ENCODE measurements around the gene TSNAX.
"Not testable (repeated sequence)": the region's sequence is repeated elsewhere in the genome, so short reads cannot be mapped to it uniquely, and the experiment has no call there.

The TSNAX gene

DNA sequence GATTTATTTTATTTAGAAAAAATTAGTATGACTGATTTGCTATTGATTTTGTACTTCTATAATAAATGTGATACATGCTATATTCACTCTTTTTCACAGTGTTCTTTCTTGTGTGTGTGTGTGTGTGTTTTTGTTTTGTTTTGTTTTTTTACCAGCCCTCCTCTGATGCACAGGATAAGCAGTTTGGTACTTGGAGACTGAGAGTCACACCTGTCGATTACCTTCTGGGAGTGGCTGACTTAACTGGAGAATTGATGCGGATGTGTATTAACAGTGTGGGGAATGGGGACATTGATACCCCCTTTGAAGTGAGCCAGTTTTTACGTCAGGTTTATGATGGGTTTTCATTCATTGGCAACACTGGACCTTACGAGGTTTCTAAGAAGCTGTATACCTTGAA, 35.9 kb downstream of the TSNAX start:
- DNase-seq, result no peak

DNA sequence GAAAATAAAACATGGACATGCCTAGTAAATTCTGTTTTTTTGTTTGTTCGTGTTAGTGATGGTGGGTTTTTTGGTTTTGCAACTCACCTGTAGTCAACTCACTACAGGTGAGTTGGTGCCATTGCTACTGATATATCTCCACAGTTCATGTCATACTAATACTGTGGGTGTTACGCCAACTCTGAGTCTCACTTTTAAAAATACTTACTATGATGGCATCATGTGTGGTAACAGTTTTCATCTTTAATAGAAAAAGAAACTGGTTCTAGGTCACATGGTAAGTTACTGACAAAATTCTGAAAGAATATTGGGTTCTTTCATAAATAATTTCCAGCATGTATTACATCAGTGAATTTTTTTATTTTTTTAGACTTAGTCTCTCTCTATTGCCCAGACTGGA, 38.0 kb downstream of the TSNAX start:
- no peak for DNase-seq

DNA sequence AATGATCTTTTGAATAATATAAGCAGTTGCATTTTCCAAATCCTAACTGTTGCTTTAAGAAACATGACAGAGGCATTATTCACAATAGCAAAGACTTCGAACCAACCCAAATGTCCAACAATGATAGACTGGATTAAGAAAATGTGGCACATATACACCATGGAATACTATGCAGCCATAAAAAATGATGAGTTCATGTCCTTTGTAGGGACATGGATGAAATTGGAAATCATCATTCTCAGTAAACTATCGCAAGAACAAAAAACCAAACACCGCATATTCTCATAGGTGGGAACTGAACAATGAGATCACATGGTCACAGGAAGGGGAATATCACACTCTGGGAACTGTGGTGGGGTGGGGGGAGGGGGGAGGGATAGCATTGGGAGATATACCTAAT, 41.8 kb downstream of the TSNAX start:
- not testable (repeated sequence) for DNase-seq

DNA sequence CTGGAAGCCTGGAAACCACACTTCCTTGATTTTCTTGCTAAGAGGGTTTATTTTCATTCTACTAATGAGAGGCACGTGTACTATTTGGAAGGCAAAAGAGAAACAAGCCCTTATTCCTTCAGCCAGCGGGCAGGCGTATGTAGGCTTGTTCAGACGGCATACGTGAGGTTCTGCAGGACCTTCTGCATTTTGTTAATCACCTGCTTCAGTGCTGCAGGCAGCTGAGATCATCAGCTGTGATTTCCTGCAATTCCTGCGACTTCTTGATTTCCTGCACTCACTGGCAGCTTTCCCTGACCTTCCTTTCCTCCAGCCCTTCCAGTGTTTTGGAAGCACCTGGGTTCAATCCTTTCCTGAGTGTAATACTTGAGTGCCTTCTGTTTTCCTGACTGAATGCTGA, 43.4 kb downstream of the TSNAX start:
- no peak for DNase-seq

DNA sequence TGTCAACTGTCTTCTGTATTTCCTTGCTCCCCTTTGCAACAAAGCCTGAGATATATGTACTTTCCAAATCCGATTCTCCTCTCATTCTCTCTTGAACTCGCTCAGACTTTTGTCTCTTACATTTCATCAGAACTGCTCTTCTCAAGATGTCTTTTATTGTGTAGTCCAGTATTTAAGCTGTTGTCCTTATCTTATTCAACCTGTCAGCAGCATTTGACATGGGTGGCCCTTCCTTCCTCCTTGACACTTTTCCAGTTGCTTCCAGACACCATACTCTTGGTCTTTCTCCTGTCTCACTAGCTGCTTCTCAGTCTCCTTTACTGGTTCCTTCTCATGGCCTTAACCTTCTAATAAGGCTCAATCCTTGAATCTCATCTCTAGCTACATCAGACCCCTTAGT, 47.0 kb downstream of the TSNAX start:
- DNase-seq, result no peak

DNA sequence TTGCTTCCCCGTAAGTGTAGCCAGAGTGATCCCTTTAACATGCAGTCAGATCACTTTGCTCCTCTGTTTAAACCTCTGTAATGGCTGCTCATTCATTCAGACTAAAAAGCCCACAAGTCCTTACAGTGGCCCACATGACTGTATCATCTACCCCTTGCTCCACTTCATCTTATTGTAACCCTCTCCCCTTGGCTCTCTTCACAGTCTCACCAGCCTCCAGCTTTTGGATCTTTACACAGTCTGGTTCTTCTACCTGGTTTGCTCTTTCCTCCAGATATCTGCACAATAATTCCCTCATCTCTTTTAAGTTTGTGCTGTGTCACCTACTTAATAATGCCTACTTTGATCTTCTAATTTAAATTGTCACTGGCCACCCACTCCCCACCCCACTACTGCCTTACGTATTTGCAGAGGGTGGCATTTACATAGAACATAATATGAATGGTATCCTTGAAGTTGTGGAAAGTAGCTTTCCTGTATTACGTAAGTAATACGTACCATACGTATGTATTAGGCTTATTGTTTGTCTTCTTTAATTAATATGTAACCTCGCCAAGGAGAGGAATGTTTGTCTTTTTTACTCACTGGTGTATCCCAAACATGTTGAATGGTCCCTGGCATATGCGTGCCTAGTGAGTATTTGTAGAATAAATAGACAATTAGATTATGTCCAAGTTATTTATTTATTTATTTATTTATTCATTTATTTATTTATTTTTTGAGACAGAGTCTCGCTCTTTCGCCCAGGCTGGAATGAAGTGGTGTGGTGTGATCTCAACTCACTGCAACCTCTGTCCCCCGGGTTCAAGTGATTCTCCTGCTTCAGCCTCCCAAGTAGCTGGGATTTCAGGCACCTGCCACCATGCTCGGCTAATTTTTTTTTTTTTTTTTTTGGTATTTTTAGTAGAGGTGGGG, 48.6 kb downstream of the TSNAX start:
- DNase-seq, result no peak

DNA sequence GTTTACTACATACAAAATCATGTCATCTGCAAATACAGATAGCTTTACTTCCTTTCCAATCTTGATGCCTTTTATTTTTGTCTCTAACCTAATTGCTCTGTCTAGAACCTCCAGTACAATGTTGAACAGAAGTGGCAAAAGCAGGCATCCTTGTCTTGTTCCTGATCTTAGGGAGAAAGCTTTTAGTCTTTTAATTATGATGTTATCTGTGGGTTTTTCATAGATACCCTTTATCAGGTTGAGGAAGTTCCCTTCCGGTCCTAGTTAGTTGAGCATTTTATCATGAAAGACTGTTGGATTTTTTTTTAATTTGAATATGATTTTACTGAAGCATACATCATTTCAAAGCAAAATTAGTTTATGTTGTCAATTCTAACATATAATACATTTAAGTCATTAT, 52.4 kb downstream of the TSNAX start:
- DNase-seq, result no peak

DNA sequence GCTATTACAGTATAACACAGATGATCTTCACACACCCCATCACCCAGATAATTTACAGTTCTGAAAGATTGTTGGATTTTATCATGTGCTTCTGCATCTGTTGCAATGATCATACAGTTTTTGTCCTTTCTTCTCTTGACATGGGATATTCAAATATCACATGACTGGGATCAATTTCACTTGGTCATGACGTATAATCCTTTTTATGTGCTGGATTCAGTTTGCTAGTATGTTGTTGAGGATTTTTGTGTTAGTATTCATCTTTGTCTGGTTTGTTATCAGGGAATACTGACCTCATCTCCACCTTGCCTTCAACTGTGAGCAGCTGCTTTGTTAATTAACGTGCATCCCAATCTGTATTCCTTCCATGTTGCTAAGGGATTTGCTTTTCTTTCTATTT, 53.4 kb downstream of the TSNAX start:
- no peak for DNase-seq

DNA sequence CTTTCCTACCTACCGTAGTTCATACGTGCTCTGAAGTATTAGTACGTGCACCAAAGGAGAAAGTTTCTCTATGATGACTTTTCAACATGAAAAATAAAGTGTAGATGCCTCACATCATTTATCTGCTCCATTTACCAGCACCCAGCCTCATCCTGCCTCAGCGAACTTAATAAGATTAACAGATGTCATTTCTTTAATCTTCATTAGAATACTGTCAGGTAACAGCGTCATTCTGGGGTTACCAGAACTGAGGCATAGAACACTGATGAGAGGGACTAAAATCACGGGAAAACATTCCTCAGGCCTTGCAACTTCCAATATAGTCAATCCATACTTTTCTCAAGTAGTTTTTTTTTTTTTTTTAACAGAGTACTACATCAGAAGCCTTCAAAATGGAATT, 54.9 kb downstream of the TSNAX start:
- no peak for DNase-seq

DNA sequence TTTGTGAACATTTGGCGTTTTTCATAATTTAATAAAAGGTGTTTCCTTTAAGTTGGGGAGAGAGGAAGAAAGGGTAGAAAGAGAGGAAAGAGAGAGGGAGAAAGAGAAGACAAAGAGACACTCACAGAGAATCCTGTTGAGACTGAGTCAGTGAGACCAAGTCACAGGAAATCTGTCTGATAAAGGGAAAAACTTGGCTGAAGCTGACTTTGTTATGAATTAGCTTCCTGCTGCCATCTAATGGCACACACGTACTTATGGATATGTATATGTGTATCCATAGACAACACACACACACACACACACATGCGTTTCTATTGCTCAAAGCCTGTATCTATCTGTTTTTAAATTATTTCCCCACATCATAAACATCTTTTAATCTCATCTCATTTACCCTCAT, 55.6 kb downstream of the TSNAX start:
- no peak for DNase-seq

DNA sequence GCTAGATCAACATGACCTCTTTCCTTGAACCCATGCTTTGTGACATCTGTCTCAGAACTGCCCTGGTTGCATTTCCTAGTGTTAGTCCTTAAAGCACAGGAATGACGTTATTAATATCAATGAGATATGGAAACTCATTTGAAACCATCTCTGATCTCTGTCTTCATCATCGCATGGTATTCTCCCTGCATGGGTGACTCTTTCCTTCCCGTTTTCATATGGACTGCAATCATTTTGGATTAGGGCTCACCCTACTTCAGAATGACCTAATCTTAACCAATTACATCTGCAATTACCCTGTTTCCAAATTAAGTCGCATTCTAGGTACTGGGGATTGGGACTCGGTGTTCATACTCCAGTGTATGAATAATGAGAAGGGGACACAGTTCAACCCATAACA, 56.5 kb downstream of the TSNAX start:
- no peak for DNase-seq

DNA sequence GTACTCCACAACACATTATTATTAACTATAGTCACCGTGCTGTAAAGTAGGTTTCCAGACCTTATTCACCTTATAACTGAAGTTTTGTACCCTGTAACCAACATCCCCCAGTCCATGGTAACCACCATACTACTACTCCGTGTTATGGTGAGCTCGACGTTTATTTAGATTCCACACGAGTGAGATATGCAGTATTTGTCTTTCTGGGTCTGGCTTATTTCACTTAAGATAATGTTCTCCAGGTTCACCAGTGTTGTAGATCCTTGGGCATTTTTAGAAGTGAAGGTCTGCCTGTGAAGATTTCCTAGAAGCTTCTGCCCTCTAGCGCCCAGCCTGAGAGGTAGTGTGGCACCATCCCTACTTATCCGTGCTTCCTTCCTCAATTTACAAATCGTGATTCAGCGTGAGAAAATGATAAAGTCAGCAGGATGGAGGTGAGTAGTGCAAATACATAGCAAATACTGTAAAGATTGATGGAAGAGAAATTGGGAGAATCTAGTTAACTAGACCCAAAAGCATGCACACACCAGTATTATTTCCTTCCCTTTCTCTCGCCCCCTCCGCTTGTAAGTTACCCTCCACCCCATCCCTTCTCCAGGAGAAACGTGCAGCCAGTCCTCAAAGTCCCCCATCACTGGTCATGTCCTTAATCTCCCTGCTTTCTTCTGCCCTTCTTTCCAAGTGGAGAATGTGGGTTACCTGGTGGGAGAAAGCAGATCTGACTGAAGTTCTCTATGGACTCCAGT, 62.2 kb downstream of the TSNAX start:
- DNase-seq, result no peak

DNA sequence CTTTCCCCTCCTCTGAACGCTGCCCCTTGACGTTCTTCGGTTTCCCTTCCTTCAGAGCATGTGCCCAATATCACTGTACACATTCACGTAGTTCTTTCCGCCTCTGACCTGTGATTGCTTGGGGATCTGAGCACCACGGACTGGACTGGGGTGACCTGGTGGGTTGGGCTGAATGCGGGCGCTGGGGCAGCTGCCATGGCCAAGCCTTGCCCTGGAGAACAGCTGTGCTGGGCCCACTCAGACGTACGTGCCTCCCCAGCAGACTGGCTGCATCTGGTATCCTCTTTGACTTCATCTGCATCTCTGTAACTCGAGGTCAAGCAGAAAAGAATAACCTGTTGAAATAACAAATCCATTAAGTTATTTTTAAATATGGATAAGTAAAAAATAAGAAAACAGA, 63.0 kb downstream of the TSNAX start:
- no peak for DNase-seq

DNA sequence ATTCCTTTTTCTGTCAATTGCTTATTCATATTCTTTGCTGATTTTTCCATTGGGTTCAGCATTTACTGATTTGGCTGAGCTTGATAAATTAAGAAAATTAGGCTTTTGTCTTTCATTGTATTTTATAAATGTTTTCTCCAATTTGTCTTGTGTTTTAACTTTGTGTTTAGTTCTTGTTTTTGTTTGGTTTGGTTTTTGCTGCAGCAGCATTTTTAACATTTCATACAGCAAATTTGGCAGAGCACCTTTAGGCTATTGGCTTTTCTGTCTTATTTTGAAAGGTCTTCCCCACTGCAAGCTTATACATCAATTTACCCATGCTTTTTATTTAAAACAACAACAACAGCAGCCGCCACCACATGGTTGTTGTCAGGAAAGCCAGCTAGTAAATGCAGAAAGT, 64.3 kb downstream of the TSNAX start:
- DNase-seq, result no peak

DNA sequence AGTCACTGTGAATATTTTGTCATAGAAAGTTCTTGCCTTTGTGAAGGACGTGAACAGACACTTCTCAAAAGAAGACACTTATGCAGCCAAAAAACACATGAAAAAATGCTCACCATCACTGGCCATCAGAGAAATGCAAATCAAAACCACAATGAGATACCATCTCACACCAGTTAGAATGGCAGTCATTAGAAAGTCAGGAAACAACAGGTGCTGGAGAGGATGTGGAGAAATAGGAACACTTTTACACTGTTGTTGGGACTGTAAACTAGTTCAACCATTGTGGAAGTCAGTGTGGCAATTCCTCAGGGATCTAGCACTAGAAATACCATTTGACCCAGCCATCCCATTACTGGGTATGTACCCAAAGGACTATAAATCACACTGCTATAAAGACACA, 64.8 kb downstream of the TSNAX start:
- not testable (repeated sequence) for DNase-seq

DNA sequence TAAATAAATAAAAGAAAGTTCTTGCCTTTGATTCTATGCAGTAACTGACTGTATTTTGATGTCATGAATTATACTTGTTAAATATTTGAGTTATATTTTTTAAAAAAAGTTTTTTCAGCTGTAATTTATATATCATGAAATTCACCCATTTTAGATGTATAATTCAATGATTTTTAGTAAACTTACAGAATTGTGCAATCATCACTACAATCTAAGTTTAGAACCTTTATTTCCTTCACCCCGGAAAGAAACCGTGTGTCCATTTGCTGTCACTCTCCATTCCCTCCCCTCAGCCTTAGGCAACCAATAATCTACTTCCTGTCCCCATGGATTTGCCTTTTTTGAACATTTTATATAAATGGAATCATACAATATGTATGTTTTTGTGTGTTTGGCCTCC, 65.7 kb downstream of the TSNAX start:
- DNase-seq, result no peak

DNA sequence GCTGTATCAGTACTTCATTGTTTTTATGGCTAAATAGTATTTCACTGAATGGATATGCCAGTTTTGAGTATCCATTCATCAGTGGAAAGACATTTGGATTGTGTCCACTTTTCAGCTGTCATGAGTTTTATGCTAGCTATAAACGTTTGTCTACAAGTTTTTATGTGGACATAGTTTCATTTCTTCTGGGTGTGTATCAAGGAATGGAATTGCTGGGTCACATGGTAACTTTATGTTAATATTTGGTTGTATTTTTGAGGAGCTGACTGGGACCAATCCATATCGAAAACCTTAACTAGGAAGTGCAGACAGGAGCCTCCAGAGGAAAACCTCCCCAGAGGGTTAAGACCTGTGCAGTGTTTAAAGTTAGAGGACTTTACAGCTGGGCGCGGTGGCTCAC, 66.3 kb downstream of the TSNAX start:
- no peak for DNase-seq

DNA sequence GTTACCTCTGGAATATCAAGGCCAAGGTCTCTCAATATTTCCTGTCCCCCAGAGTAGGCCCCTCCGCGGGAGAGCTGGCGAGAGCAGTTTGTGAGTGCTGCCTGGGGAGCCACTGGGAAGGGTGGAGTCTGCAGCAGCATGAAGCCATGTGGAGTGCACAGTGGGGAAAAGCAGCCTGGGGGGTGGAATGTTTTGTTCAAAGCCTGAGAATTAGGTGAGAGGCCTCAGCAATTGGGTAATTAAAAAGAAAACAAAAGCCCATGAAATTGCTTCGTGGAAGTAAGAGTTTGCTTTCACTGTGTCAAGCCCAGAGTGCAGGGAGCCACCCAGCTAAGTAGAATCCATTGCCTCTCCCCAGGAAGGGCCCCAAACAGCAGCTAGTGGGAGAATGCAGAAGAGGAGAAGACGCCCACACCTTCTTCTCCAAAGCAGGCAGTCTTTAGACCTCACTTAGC, 67.9 kb downstream of the TSNAX start:
- no peak for DNase-seq

DNA sequence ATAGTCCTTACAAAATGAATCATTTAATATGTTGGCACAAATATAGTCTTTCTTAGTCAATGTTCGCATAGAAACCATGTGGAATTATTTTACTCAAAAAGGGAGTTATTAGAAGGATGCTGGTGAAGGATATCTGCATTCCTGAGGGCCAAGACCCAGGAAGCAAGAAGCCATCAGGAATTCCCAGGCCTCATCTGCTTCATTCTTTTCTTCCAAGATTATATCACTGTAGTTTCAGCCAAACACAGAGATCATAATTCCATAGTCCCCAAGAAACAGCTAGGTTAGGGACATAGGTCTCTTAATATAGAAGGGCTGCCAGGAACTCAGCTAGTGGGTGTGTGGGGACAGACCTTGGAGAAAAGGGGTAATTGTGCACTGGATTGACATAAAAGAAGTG, 69.5 kb downstream of the TSNAX start:
- DNase-seq, result no peak

DNA sequence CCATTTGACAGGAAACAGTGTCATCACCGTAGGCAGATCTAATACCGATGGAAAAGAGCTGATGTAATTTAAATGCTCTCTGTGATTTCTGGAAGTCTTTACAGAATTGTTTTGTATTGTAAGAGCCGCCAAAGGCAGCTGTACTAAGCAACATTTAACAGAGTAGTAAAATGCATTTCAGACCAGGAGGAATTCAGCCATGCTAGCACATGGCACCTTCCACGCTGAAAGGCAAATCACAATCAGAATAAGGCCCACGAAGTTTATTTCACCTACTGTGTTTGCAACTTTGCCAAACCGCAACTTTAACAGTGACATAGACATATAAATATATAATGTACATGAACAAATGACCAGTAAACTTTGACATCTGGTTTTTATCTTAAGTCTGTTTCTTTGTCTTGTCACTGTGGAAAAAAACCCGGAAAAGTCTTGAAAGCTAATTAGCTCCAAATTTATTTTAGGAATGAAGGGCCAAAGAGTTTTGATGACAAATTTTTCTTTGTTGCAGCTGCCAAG, 72.0 kb downstream of the TSNAX start:
- no peak for DNase-seq

DNA sequence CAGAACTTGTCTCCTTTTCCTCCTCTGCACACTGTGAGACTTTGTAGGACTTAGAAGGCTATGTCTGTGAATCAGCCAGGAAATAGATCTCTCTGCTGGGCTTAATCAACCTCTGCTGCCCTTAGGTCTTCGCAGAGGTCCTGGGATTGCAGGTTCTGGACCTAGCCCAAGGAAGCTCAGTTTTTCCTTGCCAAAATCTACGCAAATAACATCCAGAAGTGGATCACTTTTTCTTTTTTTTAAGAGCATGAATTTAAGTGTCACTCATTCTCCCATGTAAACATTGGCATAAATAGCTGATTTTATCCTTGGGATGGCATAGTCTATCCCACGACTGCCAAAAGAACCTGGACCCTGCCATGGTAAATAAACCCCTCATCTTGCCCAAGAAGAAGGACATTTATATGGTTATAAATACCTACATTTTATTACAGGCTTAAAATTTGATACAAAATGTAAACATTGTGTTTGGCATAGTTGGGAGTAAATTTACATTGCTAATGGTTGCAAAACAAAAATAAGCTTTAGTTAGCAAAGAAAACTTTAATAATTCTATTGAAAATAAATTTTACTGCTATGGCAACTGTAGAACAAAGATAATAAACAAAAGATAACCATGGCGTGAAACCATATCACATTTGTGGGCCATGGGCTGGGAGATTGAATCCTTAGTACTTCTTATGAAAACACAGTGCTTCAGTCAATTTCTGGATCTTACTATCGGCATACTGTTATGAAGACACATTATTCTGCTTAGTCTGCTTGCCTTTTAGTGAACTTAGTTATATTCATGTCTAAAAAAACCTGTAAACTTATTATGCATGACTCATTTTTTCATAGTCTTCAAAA, 73.6 kb downstream of the TSNAX start:
- no peak for DNase-seq

DNA sequence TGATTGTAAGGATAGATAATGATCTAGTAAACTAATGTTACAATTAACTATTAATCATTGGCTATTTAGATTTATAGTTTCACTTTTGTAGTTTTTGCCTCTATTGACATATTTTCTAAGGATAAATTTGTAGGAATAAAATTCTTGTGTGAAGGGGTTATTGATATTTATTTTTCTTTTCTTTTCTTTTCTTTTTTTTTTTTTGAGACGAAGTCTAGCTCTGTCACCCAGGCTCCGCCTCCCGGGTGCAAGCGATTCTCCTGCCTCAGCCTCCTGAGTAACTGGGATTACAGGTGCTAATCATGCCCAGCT, 74.2 kb downstream of the TSNAX start:
- no peak for DNase-seq

DNA sequence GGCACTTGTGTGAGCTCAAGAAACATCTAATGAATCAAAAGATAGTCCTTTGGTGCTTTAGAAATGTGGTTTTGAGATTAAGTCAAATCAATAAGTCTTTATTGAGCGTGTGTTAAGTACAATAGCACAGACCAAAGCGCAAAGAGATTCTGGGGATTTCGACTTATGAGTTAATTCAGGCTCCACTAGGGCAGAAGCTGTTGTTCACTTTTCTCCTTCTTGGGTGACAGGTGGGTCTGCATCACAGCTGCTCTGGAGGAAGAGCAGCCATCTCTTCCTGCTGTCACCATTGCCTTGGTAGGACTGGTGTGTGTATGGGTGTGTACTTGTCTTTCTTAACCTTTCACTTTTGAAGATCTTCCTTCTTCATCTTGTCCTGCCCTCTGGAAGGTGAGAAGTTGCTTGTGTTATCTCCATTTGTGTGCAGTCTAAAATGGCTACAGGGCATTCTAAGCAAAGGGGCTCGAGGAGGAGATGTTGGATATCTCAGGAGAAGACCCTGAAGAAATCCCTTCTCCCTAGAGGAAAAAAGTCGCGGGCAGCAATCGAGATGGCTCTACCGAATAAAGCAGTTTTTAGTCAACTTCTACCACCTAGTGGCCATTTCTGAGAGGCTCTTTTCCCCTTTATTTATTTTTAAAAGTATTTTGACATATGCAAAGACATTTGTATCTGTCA, 75.3 kb downstream of the TSNAX start:
- no peak for DNase-seq
